Stimulated activated CD4-positive, alpha-beta T cell treated with anti-CD3 and anti-CD28 coated beads, Interleukin-2, amount 100 ng/mL, for 48 hours (primary cell): ENCODE data around the gene EPS8.

Experiments
- DNase-seq, 2 donors: peaks; one replicate each; pipeline ENCODE4 v3.0.0-alpha.2; 2020

The EPS8 gene

GRCh38 chr12:15688202-15688736 is 100.9 kb downstream of the EPS8 start:
- no peak for DNase-seq

GRCh38 chr12:15687583-15687982 is 101.6 kb downstream of the EPS8 start:
- no peak for DNase-seq

GRCh38 chr12:15684896-15685658 is 104.1 kb downstream of the EPS8 start:
- DNase-seq: no peak

- DNase-seq: no peak
These were observed 106.4 kb downstream of the EPS8 start for GRCh38 chr12:15682826-15683225.

- DNase-seq: no peak
These were observed 110.0 kb downstream of the EPS8 start for GRCh38 chr12:15679151-15679550.

- DNase-seq: no peak
These were observed 111.4 kb downstream of the EPS8 start for GRCh38 chr12:15677726-15678201.

GRCh38 chr12:15677228-15677627 is 112.0 kb downstream of the EPS8 start:
- no peak for DNase-seq

- no peak for DNase-seq
These were observed 116.4 kb downstream of the EPS8 start for GRCh38 chr12:15672671-15673270.

- no peak for DNase-seq
These were observed 118.4 kb downstream of the EPS8 start for GRCh38 chr12:15670756-15671155.

- DNase-seq: no peak
These were observed 119.8 kb downstream of the EPS8 start for GRCh38 chr12:15669256-15669948.

- DNase-seq: no peak
These were observed 124.7 kb downstream of the EPS8 start for GRCh38 chr12:15664491-15664890.

- no peak for DNase-seq
These were observed 126.1 kb downstream of the EPS8 start for GRCh38 chr12:15662983-15663659.

GRCh38 chr12:15662303-15662980 is 126.7 kb downstream of the EPS8 start:
- no peak for DNase-seq

GRCh38 chr12:15651371-15651770 is 137.8 kb downstream of the EPS8 start:
- DNase-seq: no peak

GRCh38 chr12:15650399-15651128 is 138.6 kb downstream of the EPS8 start:
- DNase-seq: no peak

- DNase-seq: no peak
These were observed 139.8 kb downstream of the EPS8 start for GRCh38 chr12:15649347-15649746.

- no peak for DNase-seq
These were observed 140.6 kb downstream of the EPS8 start for GRCh38 chr12:15648558-15648957.

- DNase-seq: no peak
These were observed 142.6 kb downstream of the EPS8 start for GRCh38 chr12:15646581-15646980.

- no peak for DNase-seq
These were observed 144.5 kb downstream of the EPS8 start for GRCh38 chr12:15644700-15645099.

- no peak for DNase-seq
These were observed 151.0 kb downstream of the EPS8 start for GRCh38 chr12:15638231-15638630.

GRCh38 chr12:15636060-15636890 is 152.9 kb downstream of the EPS8 start:
- no peak for DNase-seq
